ENCODE data around the gene NRXN3.

DNA sequence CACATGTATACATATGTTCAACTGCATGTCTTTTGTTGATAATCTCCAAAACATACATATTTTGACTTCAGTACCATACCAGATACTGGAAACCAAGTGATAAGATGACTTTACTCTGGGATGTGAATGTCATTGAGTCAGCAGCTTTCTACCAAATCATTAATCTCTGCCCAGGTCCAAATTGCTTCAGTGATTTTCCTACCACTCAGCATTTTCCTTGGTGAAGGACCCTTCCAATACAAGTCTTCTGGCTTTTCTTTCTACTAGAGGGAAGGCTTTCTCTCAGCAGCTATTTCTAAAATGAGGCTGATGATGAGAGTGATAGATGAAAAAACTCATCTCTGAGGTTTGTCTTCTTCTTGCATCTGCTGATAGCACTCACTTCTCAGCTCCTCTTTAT is 1008.5 kb downstream of the NRXN3 start:
- TF ChIP-seq, protein P1, sequence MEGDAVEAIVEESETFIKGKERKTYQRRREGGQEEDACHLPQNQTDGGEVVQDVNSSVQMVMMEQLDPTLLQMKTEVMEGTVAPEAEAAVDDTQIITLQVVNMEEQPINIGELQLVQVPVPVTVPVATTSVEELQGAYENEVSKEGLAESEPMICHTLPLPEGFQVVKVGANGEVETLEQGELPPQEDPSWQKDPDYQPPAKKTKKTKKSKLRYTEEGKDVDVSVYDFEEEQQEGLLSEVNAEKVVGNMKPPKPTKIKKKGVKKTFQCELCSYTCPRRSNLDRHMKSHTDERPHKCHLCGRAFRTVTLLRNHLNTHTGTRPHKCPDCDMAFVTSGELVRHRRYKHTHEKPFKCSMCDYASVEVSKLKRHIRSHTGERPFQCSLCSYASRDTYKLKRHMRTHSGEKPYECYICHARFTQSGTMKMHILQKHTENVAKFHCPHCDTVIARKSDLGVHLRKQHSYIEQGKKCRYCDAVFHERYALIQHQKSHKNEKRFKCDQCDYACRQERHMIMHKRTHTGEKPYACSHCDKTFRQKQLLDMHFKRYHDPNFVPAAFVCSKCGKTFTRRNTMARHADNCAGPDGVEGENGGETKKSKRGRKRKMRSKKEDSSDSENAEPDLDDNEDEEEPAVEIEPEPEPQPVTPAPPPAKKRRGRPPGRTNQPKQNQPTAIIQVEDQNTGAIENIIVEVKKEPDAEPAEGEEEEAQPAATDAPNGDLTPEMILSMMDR (IDR thresholded peaks at IDR 0.05): no peak
- TF ChIP-seq TCF7L2 (IDR thresholded peaks at IDR 0.05; ENCODE audit: low read depth, low read length): no peak
- TF ChIP-seq, protein P2, sequence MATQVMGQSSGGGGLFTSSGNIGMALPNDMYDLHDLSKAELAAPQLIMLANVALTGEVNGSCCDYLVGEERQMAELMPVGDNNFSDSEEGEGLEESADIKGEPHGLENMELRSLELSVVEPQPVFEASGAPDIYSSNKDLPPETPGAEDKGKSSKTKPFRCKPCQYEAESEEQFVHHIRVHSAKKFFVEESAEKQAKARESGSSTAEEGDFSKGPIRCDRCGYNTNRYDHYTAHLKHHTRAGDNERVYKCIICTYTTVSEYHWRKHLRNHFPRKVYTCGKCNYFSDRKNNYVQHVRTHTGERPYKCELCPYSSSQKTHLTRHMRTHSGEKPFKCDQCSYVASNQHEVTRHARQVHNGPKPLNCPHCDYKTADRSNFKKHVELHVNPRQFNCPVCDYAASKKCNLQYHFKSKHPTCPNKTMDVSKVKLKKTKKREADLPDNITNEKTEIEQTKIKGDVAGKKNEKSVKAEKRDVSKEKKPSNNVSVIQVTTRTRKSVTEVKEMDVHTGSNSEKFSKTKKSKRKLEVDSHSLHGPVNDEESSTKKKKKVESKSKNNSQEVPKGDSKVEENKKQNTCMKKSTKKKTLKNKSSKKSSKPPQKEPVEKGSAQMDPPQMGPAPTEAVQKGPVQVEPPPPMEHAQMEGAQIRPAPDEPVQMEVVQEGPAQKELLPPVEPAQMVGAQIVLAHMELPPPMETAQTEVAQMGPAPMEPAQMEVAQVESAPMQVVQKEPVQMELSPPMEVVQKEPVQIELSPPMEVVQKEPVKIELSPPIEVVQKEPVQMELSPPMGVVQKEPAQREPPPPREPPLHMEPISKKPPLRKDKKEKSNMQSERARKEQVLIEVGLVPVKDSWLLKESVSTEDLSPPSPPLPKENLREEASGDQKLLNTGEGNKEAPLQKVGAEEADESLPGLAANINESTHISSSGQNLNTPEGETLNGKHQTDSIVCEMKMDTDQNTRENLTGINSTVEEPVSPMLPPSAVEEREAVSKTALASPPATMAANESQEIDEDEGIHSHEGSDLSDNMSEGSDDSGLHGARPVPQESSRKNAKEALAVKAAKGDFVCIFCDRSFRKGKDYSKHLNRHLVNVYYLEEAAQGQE (IDR thresholded peaks at IDR 0.05; ENCODE audit: insufficient read depth in 1 of 2, low read depth in 2 of 2, low read length in 1 of 2): no peak

Data from Panc1 (cell line).